T-helper 2 cell treated with Interferon-gamma antibody and Interleukin-4, amounts not matched to agents 100 ng/mL and 5 ng/mL, for 36 hours (primary cell): ENCODE measurements around the gene ANKZF1. TPM values are rescaled to one million over a fixed set of nuclear protein-coding genes. Genes with fewer than 3 reads are reported as not detected.
"Not testable (repeated sequence)": the region's sequence is repeated elsewhere in the genome, so short reads cannot be mapped to it uniquely, and the experiment has no call there.

Experiments
- intact Hi-C: fragments of 100-400 bp; cut with micrococcal nuclease; formaldehyde crosslinking; loops from one replicate; pipeline ENCODE4 v1.15.1; 2023
- total RNA-seq: library from RNA; stranded (reverse); gene quantifications from 2 replicates; pipeline ENCODE4 v1.2.3, GENCODE V29; 2022

ANKZF1 gene
- total RNA-seq, 1 donor from 2014 or later = 80.1 TPM

DNA sequence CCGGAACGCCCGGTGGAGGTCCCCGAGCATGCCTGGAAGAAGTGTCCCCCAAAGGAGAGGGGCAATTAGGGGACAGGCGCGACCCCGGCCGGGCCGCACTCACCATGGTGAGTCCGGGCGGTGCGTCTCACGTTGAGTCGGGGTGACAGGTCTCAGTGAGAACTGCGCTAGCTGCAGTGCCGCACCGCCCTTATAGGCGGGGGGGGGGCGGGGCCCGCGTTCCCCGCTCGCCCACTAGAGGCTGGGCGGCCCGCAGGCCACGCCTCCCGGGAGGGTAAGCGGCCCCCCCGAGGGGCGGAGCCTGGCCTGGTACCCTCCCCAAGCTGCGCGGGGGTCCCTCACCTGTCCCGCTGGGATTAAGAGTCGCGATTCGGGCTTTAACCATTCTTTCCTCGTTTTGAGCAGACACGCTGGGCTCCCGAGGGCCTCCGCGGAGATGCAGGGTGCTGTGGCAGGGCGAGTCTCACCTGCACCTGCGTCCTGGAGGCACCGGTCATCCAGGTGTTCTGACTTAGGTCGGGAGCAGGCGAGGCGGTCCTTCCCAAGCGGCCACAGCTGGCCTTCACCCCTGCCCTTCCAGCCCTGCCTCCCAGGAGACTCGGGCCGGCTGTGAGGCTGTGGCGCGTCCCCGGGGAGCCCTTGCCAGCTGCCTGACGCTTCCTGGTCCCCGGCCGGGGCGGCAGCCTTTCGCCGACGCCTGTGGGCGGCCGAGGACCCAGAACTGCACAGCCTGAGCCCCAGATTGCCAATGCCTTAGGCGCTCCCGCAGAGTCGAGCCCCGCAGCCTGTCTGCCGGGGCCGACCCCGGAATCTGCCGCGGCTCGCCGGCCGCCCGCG, 24.4 kb downstream of the ANKZF1 start, which contains the start of gene TUBA4A:
Gene TUBA4A (minus strand): TSS at position 166 of the 837 bp plus-strand sequence. CDS start 60 bp downstream, at position 106.
- intact Hi-C loops = loop anchor here (1.0 kb wide), 9 partner anchors 9 to 686 kb away; partner anchors contain the start of genes ANKZF1, ATG9A, CNOT9 and DNAJB2

DNA sequence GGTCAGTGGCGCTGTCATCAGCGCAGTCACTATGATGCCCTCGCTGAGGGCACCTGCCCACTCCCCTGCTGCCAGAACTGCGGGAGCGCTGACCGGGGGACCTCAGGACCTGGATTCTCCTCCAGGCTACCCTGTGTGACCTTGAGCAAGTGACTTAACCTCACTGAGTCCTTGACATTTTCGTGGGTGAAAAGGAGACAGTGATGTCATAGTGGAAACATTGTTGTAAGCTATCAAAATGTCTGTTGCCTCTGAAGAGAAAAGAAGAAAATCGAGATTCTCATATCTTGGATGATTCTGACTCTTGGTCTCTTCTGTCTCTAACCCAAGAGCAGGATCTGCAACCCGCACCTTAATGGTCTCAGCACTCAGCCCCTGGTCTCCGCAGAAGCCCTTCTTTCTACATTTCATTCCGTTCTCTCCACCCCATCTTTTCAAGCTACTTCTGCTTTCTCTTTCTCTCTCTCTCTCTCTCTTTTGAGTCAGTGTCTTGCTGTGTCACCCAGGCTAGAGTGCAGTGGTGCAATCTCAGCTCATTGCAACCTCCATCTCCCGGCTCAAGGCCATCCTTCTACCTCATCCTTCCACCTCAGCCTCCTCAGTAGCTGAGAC, 25.1 kb downstream of the ANKZF1 start:
- intact Hi-C loops = no loop called here

DNA sequence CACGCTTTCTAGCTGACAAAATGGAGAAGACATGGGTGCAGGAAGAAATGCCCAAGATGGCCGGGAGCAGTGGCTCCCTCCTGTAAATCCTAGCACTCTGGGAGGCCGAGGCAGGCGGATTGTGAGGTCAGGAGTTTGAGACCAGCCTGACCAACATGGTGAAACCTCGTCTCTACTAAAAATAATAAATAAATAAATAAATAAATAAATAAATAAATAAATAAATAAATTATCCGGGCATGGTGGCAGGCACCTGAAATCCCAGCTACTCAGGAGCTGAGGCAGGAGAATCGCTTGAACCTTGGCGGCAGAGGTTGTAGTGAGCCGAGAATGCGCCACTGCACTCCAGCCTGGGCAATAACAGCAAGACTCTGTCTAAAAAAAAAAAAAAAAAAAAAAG, 29.3 kb downstream of the ANKZF1 start:
- intact Hi-C loops = not testable (repeated sequence)

DNA sequence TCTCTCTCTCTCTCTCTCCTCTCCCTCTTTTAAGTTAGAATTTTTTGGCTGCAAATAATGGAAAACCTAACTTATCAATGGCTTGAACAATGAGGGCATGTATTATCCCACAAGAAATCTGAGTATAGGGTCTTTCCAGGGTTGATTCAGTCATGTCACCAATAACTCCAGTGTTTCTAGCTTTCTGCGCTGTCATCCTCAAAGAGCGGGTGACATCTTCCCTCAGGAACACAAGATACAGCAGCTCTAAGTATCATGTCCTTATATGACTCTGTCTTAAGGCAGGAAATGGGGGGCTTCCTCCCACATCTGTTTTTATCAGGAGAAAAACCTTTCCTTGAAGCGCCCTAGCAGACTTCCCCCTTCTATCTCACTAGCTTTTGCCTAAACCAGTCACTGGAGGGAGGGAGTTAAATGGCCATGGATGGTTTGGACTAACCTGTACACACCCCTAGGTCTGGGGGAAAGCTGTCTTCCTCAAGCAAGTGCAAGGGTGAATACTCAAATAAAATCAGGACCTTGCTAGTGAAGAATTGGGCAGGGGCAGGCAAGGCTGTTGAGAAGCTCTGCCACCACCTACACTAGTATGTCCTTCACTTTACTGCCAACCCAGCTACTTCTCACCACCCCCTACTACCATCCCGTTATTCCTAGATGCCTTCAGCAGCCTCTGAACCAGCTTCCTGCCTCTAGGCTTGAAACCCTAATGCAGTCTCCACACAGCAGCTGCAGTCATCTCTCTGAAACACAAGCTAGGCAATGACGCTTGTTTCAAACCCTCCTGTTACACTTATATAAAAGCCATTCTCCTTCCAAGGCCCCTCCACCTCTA, 31.6 kb downstream of the ANKZF1 start:
- intact Hi-C loops = no loop called here

DNA sequence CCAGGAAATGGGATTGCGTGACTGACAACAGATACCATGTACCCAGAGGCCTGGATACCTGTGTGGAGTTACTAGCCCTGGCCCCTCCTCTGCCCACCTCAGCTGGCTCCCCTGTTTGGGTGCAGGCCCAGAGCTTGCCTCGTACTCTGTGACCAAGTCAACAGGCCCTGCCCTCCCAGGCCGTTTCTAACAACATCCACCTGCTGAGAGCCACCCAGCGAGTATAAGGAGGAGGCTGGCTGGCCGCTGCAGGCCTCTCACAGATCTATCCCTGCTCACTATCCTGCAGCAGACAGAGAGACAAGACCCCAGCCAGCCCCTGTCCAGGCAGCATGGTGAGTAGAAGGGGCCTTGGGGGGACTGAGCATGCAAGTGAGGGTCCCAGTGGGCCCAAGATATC, 36.6 kb downstream of the ANKZF1 start:
- intact Hi-C loops = no loop called here

DNA sequence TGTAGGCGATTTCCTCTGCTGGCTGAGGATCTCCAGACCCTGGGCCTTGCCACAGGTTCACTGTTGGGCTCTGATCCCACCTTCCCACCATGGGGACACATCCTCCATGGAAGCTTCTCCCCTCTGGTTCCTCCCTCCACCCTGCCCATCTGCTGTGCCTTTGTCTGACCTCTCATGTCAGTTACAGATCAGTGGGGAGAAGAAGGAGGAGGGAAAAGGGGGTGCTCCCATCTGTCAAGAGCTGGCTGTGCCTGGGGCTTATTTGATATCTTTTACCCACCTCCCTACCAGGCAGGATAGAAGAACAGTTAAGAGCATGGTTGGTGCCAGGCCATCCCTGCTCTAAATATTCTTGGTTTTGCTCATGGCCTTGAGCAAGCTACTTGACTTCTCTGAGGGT, 37.3 kb downstream of the ANKZF1 start:
- intact Hi-C loops = no loop called here

DNA sequence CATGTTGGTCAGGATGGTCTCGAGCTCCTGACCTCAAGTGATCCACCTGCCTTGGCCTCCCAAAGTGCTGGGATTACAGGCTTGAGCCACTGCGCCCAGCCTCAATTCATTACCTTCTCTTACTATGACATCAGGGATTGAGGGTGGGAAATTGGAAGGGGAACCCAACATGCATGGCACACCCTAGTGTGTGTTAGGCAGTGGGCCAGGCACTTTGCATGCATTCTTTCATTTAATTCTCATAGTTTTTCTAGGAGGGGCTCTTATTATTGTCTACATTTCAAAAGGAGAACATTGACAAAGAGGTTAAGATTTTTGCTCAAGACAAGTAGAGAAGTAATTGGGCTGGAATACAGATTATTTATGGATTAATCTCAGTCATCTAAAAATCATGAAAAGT, 38.7 kb downstream of the ANKZF1 start:
- intact Hi-C loops = no loop called here

DNA sequence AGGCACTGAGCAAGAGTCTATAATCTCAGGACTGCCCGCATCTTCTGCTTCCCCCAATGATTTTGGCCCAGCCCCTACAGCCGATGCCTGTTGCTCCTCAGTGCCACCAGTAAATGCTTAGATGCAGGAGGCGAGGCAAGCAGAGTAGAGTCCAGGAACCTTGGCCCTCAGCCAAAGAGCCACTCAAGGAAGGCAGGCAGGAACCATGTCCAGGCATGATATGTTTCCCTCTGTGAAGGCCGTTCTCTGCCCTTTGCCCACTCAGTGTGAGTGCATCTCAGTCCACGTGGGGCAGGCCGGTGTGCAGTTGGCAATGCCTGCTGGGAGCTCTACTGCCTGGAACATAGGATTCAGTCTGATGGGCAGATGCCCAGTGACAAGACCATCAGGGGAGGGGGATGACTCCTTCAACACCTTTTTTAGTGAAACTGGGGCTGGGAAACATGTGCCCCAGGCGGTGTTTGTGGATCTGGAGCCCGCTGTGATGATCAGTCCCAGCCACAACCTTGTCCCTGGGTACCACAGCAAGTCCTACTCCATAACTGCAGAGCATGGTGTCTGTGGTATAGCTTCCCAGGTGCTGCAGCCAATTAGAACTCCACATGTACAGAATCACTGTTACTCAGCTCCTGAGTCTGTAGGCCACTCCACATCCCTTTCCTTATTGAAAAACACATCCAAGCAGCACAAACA, 39.9 kb downstream of the ANKZF1 start:
- intact Hi-C loops = loop anchor here (10.0 kb wide), 1 partner anchor 225 kb away; the partner anchor contains the start of gene GMPPA

DNA sequence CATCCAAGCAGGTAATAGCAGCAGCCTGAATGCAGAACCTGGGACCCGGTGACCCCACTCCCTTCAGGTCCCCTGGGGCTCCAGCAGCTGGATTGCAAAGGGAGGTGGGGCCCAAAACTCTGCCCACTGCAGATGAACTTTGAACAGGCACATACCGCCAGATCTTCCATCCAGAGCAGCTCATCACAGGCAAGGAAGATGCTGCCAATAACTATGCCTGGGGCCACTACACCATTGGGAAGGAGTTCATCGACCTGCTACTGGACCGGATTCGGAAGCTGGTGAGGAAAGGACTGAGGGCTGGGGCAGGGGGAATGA, 40.4 kb downstream of the ANKZF1 start:
- intact Hi-C loops = loop anchor here (10.0 kb wide), 1 partner anchor 225 kb away; the partner anchor contains the start of gene GMPPA

DNA sequence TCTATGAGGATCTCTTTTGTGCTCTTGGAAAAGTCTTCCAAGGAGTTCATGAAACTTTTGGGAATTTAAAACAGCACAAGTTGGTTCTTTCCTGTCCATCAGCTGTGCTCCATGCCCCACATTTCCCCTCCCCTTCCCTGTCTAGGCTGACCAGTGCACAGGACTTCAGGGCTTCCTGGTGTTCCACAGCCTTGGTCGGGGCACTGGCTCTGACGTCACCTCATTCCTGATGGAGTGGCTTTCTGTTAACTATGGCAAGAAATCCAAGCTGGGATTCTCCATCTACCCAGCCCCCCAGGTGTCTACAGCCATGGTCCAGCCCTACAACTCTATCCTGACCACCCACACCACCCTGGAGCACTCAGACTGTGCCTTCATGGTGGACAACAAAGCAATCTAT, 41.4 kb downstream of the ANKZF1 start:
- intact Hi-C loops = loop anchor here (10.0 kb wide), 1 partner anchor 224 kb away; the partner anchor contains the start of gene GMPPA

DNA sequence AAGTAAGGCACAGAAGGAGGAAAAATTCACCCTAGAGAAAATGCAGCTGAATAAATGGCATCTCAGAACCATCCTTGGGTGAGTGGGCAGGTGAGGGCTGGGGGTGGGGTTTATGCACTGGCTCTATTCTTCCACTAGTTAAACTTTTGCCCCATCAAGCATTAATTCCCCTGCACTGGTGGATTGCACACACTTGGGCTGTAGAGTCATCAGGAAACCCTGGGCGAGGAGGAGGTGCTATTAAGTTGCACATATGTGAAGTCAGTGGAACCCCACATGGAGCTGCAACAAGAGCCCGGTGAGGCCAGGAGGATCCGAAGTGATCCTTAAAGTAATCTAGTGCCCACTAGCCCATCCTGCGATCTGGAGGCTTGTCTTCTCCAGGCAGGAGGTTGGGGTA, 42.8 kb downstream of the ANKZF1 start:
- intact Hi-C loops = loop anchor here (10.0 kb wide), 1 partner anchor 222 kb away; the partner anchor contains the start of gene GMPPA

DNA sequence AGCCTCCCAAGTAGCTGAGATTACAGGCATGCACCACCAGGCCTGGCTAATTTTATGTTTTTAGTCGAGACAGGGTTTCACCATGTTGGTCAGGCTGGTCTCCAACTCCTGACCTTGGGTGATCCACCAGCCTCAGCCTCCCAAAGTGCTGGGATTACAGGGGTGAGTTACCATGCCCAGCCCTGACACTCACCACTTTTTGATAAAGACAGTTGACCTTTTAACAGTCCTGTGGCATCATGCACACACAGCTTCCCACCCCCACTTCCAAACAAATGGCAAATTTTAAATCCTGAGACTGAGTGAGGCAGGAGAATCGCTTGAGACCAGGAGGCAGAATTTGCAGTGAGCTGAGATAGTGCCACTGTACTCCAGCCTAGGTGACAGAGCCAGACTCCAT, 43.4 kb downstream of the ANKZF1 start:
- intact Hi-C loops = loop anchor here (10.0 kb wide), 1 partner anchor 222 kb away; the partner anchor contains the start of gene GMPPA

DNA sequence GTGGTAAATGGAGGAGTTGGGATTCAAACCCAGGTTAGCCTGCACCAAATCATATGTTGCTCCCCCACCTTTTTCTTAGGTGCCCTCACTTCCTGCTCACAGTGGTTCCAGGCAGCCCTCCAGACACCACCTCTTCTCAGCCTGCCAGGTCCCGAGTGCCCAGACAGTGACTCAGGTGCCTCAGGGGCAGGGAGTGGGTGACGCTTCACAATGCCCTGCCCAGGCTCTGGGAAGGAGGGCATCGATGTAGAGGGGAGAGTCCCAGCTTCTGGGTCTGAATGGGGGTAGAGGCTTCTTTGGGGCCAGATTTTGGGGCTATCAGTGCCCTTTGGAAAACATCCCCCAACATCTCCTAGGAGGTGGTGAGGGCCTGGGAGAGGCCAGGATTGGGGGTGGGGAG, 44.3 kb downstream of the ANKZF1 start:
- intact Hi-C loops = loop anchor here (10.0 kb wide), 1 partner anchor 221 kb away; the partner anchor contains the start of gene GMPPA

DNA sequence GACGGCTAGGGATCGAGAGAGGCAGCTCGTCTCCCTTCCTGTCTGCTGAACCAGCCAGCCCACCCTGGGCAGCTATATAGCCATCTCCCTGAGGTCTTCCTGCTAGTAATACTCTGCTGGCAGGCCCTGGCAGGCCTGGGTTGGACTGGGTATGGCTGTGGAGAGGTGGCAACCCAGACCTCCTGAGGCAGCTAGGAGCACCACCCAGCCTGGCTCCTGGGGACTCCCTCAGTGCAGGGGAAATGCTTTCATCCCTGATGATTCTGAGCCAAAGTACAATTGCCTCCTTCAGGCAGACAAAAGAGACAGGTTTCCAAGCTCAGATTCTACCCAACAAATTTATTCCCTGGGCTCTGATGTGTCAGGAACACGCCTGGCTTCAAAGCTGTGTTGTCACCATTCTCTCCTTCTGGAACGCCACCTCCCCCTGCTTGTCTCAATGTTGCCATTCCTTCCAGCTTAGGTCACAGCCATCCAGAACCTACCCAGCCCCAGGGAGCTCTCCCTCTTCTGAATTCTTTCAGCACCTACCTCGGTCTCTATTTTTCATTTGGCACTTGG, 44.8 kb downstream of the ANKZF1 start:
- intact Hi-C loops = loop anchor here (10.0 kb wide), 1 partner anchor 220 kb away; the partner anchor contains the start of gene GMPPA

DNA sequence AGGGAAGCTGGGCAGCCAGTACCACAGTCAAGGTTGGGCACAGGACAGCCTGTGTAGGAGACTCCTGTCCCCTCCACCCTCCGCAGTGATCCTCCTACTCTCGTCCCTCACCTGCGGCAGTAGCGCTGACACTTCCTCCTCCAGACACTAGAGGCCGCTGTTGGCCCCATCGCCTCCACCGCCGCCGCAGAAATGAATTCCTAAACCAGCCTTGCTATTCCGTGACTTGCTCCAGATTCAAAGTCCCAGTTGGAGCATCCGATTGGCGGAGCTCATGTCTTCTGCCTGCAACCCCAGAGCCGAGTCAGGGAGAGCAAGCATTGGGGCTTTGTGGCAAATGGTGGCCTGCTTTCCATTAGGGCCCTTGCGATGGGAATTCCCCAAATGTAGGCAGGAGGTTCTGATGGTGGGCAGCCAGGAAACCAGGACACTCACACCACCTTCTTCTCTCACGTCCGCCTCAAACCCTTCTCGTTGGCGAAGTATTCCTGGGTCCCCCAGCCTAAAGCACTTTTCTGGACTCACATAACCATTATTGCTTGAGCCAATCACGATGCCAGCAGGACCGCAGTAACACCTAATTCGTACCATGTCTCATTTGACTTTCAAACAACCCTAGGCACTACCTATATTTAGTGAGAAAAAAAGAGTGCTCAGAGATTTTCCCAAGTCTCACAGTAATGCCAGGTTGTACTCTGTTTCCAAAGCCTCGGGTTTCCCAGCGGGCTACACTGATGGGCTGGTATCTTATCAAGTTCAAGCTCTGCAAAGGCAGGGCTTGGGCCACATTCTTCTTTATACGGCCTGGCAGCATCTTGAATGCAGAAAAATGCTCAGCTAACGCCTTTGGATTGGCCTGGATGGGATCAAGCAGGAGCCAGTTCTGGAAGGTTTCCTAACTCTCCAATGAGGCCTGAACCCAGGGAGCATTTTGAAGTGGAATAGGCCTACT, 48.4 kb downstream of the ANKZF1 start:
- intact Hi-C loops = loop anchor here (10.0 kb wide), 1 partner anchor 217 kb away; the partner anchor contains the start of gene GMPPA

DNA sequence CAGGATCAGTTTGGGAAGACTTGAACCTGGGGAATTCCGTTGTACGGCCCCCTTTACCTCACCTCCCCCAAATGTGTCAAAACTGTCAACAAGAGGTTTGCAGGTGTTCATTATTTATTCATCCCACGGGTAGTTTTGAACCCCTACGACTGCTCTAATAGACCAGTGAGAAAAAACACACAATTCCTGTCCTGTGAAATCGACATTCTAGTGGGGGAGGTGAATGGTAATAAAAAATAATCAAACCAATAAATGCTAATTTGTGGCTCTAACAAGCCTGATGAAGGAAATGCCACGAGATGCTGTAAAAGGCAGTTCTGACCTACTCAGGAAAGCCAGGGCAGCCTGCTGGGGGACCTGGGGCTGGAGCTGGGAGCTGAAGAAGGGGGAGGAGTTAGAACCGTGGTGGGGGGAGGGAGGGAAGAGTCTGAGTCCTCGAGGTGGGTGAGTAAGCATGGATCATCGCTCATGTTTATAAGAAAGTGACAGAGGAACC, 49.1 kb downstream of the ANKZF1 start:
- intact Hi-C loops = loop anchor here (1.0 to 10.0 kb wide), 11 partner anchors 17 to 1008 kb away; partner anchors contain the start of genes AAMP, ABCB6, ANKZF1 and ATG9A

DNA sequence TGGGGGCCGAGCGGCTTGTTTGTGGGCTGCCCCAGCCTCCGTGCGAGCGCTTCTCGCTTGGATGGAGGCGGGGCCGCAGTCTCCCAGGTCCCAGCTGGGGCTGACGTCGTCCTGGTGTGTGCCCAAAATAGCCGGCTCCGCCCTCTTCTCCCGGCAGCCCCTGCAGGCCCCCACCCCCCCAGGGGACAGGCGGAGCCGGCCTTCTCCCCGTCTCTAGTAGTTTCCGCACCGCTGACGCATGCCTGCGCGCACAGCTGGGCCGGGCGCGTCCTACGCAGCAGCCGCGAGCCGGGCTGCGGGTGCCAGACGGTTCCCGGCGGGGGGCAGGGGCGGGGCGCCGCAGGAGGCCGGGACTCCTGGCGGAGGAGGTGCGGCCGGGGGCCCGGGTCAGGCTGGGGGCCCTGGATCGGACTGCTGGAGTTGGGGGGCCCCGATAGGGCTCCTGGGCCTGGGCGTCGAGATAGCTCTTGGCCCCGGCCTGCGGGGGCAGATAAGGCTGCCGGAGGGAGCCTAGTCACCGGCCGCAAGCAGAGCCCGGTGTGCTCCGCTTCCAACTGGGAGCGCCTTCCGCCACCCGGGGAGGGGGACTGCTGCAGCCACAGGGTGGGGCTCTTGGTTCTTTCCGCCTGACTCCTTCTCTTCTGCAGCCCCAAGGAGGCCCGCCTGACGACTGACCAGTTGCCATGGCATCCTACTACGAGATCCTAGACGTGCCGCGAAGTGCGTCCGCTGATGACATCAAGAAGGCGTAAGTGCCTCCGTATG, 49.7 kb downstream of the ANKZF1 start, which contains the start of gene DNAJB2:
Gene DNAJB2 (plus strand): TSS at position 216 of the 765 bp plus-strand sequence. CDS start 468 bp downstream, at position 684.
- intact Hi-C loops = loop anchor here (1.0 to 10.0 kb wide), 11 partner anchors 16 to 1009 kb away; partner anchors contain the start of genes AAMP, ABCB6, ANKZF1 and ATG9A
